22Rv1 (cell line): ENCODE results near the gene EHBP1.

ENCODE experiments used
- CTCF ChIP-seq: fragments of 450-650 bp; IDR thresholded peaks from 2 replicates; pipeline ENCODE4 v1.5.1; 2017; ENCODE audit warnings: mild to moderate bottlenecking
- ZFX ChIP-seq: fragments of 450-650 bp; IDR thresholded peaks from 2 replicates; pipeline ENCODE4 v1.6.1; 2017; ENCODE audit warnings: antibody characterized with exemption, borderline replicate concordance

- TF ChIP-seq CTCF (no peak), ZFX (no peak)
Observed at GRCh38 chr2:63035169-63035568, 329.7 kb downstream of the EHBP1 start.
